NT2/D1 (cell line): ENCODE data around the gene MT1A.
A peak's percentile ranks its signal among the peaks of the same experiment; 100 is the strongest.

Source experiments
- DNase-seq: peaks from one replicate; pipeline ENCODE4 v3.0.0-alpha.2; 2011; ENCODE audit warnings: low read depth, low spot score
- H3K27me3 ChIP-seq: 2 replicates; pipeline ENCODE4 v1.6.0; 2011; ENCODE audit warnings: mild to moderate bottlenecking; ENCODE audit not compliant: insufficient read length, insufficient read depth
- H3K36me3 ChIP-seq: 2 replicates; pipeline ENCODE4 v1.6.1; 2011; ENCODE audit warnings: mild to moderate bottlenecking, low read length, mixed read lengths; ENCODE audit not compliant: insufficient read depth, insufficient read length
- H3K4me1 ChIP-seq: 2 replicates; pipeline ENCODE4 v1.5.1; 2011; ENCODE audit not compliant: insufficient read depth, insufficient read length
- H3K4me3 ChIP-seq: 2 replicates; pipeline ENCODE4 v1.5.1; 2011; ENCODE audit warnings: low read depth; ENCODE audit not compliant: insufficient read length
- H3K9ac ChIP-seq: 2 replicates; pipeline ENCODE4 v1.6.0; 2011; ENCODE audit warnings: low read depth; ENCODE audit not compliant: insufficient read length
- H3K9me3 ChIP-seq: 2 replicates; pipeline ENCODE4 v1.5.1; 2011; ENCODE audit warnings: mild to moderate bottlenecking, low read length; ENCODE audit not compliant: insufficient read depth
- SUZ12 ChIP-seq: IDR thresholded peaks from 2 replicates; pipeline ENCODE4 v1.6.1; 2011; ENCODE audit not compliant: insufficient read length, insufficient read depth; ENCODE audit errors: extremely low read depth
- YY1 ChIP-seq: IDR thresholded peaks from 2 replicates; pipeline ENCODE4 v1.6.1; 2011; ENCODE audit not compliant: insufficient read length, insufficient read depth
- ZNF274 ChIP-seq: IDR thresholded peaks from 2 replicates; pipeline ENCODE4 v1.6.1; 2011; ENCODE audit warnings: mild to moderate bottlenecking, low read depth, low read length

The MT1A gene

DNA sequence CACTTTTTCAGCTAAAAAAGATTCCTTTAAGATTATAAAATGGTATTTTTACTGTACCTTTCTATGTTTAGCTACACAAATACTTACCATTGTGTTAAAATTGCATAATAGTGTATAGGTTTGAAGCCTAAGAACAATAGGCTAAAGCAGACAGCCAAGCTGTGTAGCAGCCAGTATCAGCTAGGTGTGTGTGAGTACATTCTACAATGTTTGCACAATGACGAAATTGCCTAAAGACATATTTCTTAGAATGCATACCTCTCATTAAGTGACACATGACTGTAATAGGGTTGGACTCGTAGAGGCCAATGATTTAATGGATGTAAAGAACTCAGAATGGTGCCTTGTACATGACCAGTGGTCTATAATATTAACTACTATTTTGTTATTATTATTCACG is 11.4 kb downstream of the MT1A start:
- H3K27me3 ChIP-seq = peaks cover 4% of the 10 kb centered on the region
- DNase-seq = no peak
- H3K36me3 ChIP-seq = no peaks in the 10 kb centered on the region
- TF ChIP-seq SUZ12 (no peak), ZNF274 (no peak), YY1 (no peak)
- no peak overlapping the region for H3K4me3 ChIP-seq
- peaks cover 4% of the 10 kb centered on the region for H3K4me1 ChIP-seq
- H3K9me3 ChIP-seq = no peaks in the 10 kb centered on the region
- no peak overlapping the region for H3K9ac ChIP-seq

DNA sequence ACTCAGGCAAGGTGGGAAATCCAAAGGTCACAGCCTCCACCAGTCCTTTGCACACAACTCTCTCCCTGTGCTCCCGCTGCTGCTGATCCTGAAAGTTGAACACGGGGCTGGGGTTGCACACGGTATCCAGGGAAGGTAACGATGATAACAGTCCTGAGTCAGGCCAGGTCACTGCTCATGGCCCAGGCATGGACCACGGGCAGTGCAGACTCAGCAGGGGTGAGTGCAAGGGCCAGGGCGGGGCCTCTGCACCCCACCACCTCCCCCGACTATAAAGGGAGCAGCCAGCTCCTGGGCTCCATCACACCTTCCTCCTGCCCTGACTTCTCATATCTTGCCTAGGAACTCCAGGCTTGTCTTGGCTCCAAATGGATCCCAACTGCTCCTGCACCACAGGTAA is 13.1 kb downstream of the MT1A start, which contains the start of gene MT1B:
Gene MT1B (plus strand): TSS at position 301 of the 400 bp plus-strand sequence. CDS start 68 bp downstream, at position 369.
- Histone ChIP-seq H3K4me1 (peaks cover 4% of the 10 kb centered on the region), H3K9ac (no peak within 1 kb of the TSS), H3K27me3 (peaks cover 4% of the 10 kb centered on the region), H3K36me3 (no peaks in the 10 kb centered on the region), H3K4me3 (no peak within 1 kb of the TSS), H3K9me3 (no peaks in the 10 kb centered on the region)
- DNase-seq = no peak
- TF ChIP-seq SUZ12 (no peak), ZNF274 (no peak), YY1 (no peak)

DNA sequence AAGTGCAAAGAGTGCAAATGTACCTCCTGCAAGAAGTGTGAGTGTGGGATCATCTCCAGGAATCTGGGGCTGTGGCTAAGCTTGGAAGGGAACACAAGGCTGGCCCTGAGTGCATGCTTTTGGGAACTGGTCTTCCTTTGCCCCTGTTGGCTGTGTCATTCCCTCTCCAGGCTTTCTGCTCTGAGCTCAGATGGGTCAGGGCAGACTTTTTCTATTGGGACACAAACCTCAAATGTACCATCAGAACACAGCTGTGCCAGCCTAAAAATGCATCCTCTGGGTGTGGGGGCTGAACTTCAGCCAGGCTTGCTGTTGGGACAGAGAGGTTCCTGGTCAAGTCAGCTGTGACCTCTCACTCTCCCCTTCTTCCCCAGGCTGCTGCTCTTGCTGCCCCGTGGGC is 14.1 kb downstream of the MT1A start:
- no peak overlapping the region for H3K4me3 ChIP-seq
- H3K4me1 ChIP-seq = peaks cover 4% of the 10 kb centered on the region
- H3K9me3 ChIP-seq = no peaks in the 10 kb centered on the region
- peaks cover 4% of the 10 kb centered on the region for H3K27me3 ChIP-seq
- DNase-seq = no peak
- TF ChIP-seq YY1 = no peak
- TF ChIP-seq ZNF274 = no peak
- TF ChIP-seq SUZ12 = no peak
- H3K36me3 ChIP-seq = no peaks in the 10 kb centered on the region
- no peak overlapping the region for H3K9ac ChIP-seq

DNA sequence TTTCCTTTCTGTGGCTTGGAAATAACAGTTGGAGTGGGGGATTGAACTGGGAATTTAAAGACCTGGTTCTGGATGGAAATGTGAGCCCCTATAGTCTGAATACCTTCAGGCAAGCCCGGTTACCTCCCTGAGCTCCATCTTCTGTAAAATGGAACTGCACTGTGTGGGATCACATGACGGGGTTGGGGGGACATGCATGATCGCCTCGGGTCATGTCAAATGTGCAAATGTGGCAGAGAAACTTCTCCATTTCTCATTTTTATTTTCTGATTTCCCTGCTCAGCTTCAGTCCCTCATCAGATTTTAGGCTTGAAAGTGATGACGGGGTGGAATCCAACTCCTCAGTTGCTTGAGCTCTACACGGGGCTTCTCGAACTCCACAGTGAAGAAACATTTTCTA is 14.8 kb downstream of the MT1A start:
- no peak overlapping the region for H3K4me3 ChIP-seq
- peaks cover 4% of the 10 kb centered on the region for H3K4me1 ChIP-seq
- no peaks in the 10 kb centered on the region for H3K36me3 ChIP-seq
- no peak overlapping the region for H3K9ac ChIP-seq
- peaks cover 4% of the 10 kb centered on the region for H3K27me3 ChIP-seq
- no peak for DNase-seq
- H3K9me3 ChIP-seq = no peaks in the 10 kb centered on the region
- TF ChIP-seq YY1 (no peak), SUZ12 (no peak), ZNF274 (no peak)

DNA sequence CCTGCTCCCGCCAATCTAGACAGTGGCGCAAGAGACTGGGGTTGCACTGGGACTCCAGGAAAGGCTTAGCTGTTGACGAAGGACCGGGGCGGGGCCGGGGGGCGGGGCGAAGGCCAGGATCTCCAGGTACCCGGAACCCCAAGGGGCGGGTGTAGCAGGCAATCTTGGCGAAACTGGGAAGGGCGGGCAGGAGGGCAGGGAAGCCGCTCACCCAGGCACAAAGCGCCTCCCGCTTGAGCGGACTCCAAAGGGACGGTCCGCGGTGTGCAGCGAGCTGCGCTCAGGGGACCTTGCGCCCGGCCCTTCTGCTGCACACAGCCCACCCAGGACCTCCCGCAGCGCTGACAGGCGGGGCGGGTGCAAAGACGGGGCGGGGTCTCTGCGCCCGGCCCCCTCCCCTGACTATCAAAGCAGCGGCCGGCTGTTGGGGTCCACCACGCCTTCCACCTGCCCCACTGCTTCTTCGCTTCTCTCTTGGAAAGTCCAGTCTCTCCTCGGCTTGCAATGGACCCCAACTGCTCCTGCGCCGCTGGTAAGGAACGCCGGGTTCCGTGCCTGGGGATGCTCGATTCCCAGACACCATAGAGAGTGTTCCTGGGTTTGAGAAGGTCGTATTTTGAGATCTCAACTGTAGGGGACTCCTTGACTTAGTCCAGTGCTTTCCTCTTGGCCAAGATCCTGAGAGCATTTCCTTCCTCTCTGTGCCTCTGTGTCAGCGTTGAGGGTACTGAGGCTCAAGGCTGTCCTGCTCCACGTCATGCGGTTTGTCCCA is 19.3 kb downstream of the MT1A start, which contains the start of gene MT1F:
Gene MT1F (plus strand): TSS at position 405 of the 772 bp plus-strand sequence. CDS start 100 bp downstream, at position 505.
- no peaks in the 10 kb centered on the region for H3K4me1 ChIP-seq
- no peaks in the 10 kb centered on the region for H3K9me3 ChIP-seq
- H3K4me3 ChIP-seq = peak within 1 kb of the TSS; percentile 92
- no peak for TF ChIP-seq SUZ12
- TF ChIP-seq ZNF274 = no peak
- TF ChIP-seq YY1 = no peak
- H3K36me3 ChIP-seq = peaks cover 31% of the 10 kb centered on the region
- peak within 1 kb of the TSS; percentile 95 for H3K9ac ChIP-seq
- DNase-seq = peak; percentile 90
- no peaks in the 10 kb centered on the region for H3K27me3 ChIP-seq

DNA sequence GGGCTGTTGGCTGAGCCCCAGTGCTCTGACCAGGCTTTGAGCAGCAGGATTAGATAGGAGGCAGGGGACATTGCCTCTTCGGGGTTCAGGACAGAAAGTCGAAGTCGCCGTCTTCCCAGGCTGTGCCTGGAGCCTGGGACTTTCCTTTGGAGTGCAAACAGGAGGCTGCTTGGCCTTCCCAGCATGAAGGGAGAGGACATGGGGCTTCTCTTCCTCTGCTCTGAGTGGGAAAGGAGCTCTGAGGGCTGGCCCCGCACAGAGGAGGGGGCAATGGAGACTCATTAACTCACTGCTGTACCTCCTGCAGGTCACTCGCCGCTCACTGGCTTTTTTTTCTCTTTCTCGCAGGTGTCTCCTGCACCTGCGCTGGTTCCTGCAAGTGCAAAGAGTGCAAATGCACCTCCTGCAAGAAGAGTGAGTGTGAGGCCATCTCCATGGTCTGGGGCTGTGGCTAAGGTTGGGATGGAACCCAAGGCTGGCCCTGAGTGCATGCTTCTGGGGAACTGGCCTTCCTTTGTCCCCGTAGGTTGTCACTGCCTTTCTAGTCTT is 19.9 kb downstream of the MT1A start:
- TF ChIP-seq YY1 = no peak
- TF ChIP-seq SUZ12 = no peak
- TF ChIP-seq ZNF274 = no peak
- Histone ChIP-seq H3K9me3 (no peaks in the 10 kb centered on the region), H3K9ac (peak overlapping the region; percentile 79), H3K36me3 (peaks cover 31% of the 10 kb centered on the region), H3K4me3 (peak overlapping the region; percentile 92), H3K27me3 (no peaks in the 10 kb centered on the region), H3K4me1 (no peaks in the 10 kb centered on the region)
- no peak for DNase-seq
